ENCODE measurements around the gene HDLBP. TPM values are rescaled to one million over a fixed set of nuclear protein-coding genes. Genes with fewer than 3 reads are reported as not detected.

Gene HDLBP
- total and polyA plus RNA-seq, 2 of the 4 experiments (the other 2 are of a cell fraction), result 648 to 1,165 TPM

DNA sequence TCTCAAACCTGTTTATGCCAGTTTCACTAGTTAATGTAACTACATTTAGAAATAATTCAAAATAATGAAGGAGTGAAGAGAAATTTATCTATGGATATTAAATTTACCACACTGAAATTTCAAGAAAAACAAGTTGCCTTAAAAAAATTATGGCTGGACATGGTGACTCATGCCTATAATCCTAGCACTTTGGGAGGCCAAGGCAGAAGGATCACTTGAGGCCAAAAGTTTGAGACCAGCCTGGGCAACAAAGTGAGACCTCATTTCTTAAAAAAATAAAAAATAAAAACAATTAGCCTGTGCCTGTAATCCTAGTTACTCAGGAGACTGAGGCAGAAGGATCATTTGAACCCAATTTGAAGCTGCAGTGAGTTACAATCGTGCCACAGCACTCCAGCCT lies 29.9 kb downstream of the HDLBP start:
- Histone ChIP-seq H2BK20ac (ENCODE audit: low read depth, low read length) (no peak overlapping the region), H3K4me2 (ENCODE audit: low read depth, low read length) (no peak overlapping the region), H3K23ac (ENCODE audit: low read depth, low read length) (no peak overlapping the region), H3K27ac (ENCODE audit: insufficient read depth, low read length) (no peak overlapping the region), H2BK15ac (ENCODE audit: low read depth, low read length) (no peak overlapping the region), H3K9me3 (ENCODE audit: control insufficient read depth, insufficient read depth, low read length) (no peaks in the 10 kb centered on the region), H2AFZ (replicated peaks; ENCODE audit: low read length, poor library complexity) (no peak overlapping the region), H4K5ac (ENCODE audit: low read depth, low read length) (no peak overlapping the region), H3K9ac (ENCODE audit: low read depth, low read length) (no peak overlapping the region), H2BK5ac (ENCODE audit: low read depth, low read length, poor library complexity, severe bottlenecking) (no peak overlapping the region), H3K56ac (ENCODE audit: extremely low read depth, insufficient read depth, low read length) (no peak overlapping the region), H3K36me3 (ENCODE audit: control insufficient read depth, insufficient read depth, low read length) (peaks cover 1% of the 10 kb centered on the region), H3K18ac (ENCODE audit: low read depth, low read length) (no peak overlapping the region), H3K79me1 (ENCODE audit: low read depth in 1 of 2, low read length in 2 of 2) (peaks cover 45 to 82% of the 10 kb centered on the region in 2 experiments), H2AK9ac (replicated peaks; ENCODE audit: low read depth, low read length, poor library complexity) (no peak overlapping the region), H3K4me1 (ENCODE audit: control insufficient read depth, insufficient read depth, low read length) (0 out of 2 replicates have a peak, but pooled peaks cover 2% of the 10 kb centered on the region), H3K9me1 (ENCODE audit: insufficient read depth, low read length) (peaks cover 23% of the 10 kb centered on the region), H2AK5ac (ENCODE audit: low read depth, low read length) (no peak overlapping the region), H3K4me3 (ENCODE audit: insufficient read depth, low read depth, low read length) (no peak overlapping the region), H4K8ac (ENCODE audit: low read depth in 2 of 2, low read length in 2 of 2) (no peak overlapping the region), H3K14ac (replicated peaks; ENCODE audit: low read depth, low read length) (no peak overlapping the region), H4K20me1 (ENCODE audit: insufficient read depth, low read length) (peaks cover 58% of the 10 kb centered on the region), H4K91ac (ENCODE audit: insufficient read depth, low read depth, low read length) (no peak overlapping the region), H3K4ac (ENCODE audit: low read depth, low read length) (no peak overlapping the region), H3K27me3 (ENCODE audit: control insufficient read depth, insufficient read depth, low read length) (no peaks in the 10 kb centered on the region), H2BK120ac (ENCODE audit: low read depth, low read length) (no peak overlapping the region)
- no TSS peak for BruUV-seq (replicated peaks)
- CTCF ChIA-PET, result no interaction called here
- POLR2A ChIA-PET (ENCODE audit: unreplicated experiment), result no interaction called here
- no peak for ATAC-seq (ENCODE audit: low read depth)
- no peak for TF ChIP-seq MAZ (IDR thresholded peaks at IDR 0.05; ENCODE audit: borderline replicate concordance, low read depth, low read length)
- TF ChIP-seq, protein P1, sequence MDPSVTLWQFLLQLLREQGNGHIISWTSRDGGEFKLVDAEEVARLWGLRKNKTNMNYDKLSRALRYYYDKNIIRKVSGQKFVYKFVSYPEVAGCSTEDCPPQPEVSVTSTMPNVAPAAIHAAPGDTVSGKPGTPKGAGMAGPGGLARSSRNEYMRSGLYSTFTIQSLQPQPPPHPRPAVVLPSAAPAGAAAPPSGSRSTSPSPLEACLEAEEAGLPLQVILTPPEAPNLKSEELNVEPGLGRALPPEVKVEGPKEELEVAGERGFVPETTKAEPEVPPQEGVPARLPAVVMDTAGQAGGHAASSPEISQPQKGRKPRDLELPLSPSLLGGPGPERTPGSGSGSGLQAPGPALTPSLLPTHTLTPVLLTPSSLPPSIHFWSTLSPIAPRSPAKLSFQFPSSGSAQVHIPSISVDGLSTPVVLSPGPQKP (IDR thresholded peaks at IDR 0.05; ENCODE audit: borderline replicate concordance, low read depth, low read length), result no peak
- TF ChIP-seq, protein P2, sequence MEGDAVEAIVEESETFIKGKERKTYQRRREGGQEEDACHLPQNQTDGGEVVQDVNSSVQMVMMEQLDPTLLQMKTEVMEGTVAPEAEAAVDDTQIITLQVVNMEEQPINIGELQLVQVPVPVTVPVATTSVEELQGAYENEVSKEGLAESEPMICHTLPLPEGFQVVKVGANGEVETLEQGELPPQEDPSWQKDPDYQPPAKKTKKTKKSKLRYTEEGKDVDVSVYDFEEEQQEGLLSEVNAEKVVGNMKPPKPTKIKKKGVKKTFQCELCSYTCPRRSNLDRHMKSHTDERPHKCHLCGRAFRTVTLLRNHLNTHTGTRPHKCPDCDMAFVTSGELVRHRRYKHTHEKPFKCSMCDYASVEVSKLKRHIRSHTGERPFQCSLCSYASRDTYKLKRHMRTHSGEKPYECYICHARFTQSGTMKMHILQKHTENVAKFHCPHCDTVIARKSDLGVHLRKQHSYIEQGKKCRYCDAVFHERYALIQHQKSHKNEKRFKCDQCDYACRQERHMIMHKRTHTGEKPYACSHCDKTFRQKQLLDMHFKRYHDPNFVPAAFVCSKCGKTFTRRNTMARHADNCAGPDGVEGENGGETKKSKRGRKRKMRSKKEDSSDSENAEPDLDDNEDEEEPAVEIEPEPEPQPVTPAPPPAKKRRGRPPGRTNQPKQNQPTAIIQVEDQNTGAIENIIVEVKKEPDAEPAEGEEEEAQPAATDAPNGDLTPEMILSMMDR (conservative IDR thresholded peaks at IDR 0.05; ENCODE audit: low read depth, low read length), result no peak
- TF ChIP-seq RCOR1 (IDR thresholded peaks at IDR 0.05; ENCODE audit: insufficient replicate concordance, low read length), result no peak
- TF ChIP-seq BHLHE40 (IDR thresholded peaks at IDR 0.05; ENCODE audit: low read depth, low read length), result no peak
- TF ChIP-seq RAD21 (IDR thresholded peaks at IDR 0.05; ENCODE audit: low read length), result no peak
- no peak for TF ChIP-seq CHD1 (IDR thresholded peaks at IDR 0.05; ENCODE audit: low read depth, low read length)
- no peak for TF ChIP-seq NFE2L2 (IDR thresholded peaks at IDR 0.05; ENCODE audit: low read depth, low read length)
- no peak for TF ChIP-seq CEBPB (IDR thresholded peaks at IDR 0.05; ENCODE audit: low read depth, low read length)
- no peak for TF ChIP-seq RFX5 (IDR thresholded peaks at IDR 0.05; ENCODE audit: low read depth, low read length)
- TF ChIP-seq SMC3 (IDR thresholded peaks at IDR 0.05; ENCODE audit: low read depth, low read length), result no peak
- no peak for TF ChIP-seq MXI1 (IDR thresholded peaks at IDR 0.05; ENCODE audit: borderline replicate concordance, low read depth, low read length)
- TF ChIP-seq POLR2A (IDR thresholded peaks at IDR 0.05; ENCODE audit: low read depth, low read length), result no peak
- TF ChIP-seq MAFK (IDR thresholded peaks at IDR 0.05; ENCODE audit: low read depth, low read length), result no peak
- TF ChIP-seq, protein P3, sequence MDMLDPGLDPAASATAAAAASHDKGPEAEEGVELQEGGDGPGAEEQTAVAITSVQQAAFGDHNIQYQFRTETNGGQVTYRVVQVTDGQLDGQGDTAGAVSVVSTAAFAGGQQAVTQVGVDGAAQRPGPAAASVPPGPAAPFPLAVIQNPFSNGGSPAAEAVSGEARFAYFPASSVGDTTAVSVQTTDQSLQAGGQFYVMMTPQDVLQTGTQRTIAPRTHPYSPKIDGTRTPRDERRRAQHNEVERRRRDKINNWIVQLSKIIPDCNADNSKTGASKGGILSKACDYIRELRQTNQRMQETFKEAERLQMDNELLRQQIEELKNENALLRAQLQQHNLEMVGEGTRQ (IDR thresholded peaks at IDR 0.05; ENCODE audit: low read depth, low read length), result no peak
- TF ChIP-seq FOS (IDR thresholded peaks at IDR 0.05; ENCODE audit: low read depth, low read length), result no peak
- WGBS, 2 experiments (ENCODE audit: extremely low coverage in 2 of 2, insufficient read length in 1 of 2), result no CpG with 5 or more reads among the region's 1 CpG
- dilution Hi-C loops (cut with HindIII; ENCODE audit: low sequenced_read_pairs, unreplicated experiment), result no loop called here
- DNase-seq, result no peak
- intact Hi-C loops (cut with micrococcal nuclease), result no loop called here
- in situ Hi-C loops (cut with MboI; ENCODE audit: low sequenced_read_pairs), result no loop called here
